Stimulated activated CD4-positive, alpha-beta T cell treated with anti-CD3 and anti-CD28 coated beads, Interleukin-4, amount 100 ng/mL, for 48 hours (primary cell): ENCODE data around the gene WFS1.

Experiments
- DNase-seq, 2 donors: peaks; one replicate each; pipeline ENCODE4 v3.0.0-alpha.2; 2020; ENCODE audit warnings: low read depth in 2 of 2

WFS1 gene

DNA sequence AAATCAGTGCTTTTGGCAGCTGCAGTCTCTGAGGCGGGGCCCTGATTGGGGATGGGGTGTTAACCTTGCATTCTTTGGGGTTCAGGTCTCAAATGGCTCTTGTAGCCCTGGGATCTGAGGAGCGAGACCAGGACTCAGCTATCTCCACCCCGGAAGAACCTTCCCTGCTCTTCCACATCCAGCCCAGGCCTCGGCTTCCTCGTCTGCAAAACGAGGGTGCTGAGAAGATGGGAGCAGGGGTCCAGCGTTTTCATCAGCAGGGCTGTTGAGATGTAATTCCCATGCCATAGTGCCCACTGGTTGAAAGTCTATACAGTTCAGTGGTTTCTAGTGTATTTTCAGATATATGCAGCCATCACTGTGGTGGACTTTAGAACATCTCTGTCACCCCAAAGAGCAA lies 34.6 kb upstream of the WFS1 start:
- DNase-seq: no peak

DNA sequence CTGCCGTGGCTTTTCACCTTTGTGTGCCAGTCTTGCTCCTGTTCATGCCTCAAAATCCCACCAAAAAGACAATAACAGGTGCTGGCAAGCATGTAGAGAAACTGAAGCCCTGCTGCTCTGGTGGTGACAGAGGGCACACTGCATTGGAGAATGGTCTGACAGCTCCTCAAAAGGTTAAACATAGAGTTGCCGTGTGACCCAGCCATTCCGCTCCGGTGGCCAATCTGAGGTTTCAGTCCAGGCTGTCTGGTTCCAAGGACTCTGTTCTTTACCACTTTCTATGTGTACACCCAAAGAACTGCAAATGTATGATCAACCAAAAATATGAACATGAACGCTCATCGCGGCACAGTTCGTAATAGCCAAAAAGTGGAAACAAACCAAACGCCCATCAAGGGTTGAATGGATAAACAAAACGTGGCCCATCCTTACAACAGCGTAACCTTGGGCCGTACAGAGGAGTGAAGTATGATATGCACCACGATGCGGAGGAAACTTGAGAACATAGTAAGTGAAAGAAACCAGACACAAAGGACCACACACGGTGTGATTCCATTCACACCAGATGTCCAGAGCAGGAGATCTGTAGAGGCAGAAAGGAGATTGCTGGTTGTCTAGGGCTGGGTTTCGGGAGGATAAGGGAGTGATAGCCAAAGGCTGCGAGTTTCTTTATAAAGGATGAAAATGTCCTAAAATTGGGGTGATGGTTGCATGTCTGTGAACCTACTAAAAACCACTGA lies 33.6 kb upstream of the WFS1 start:
- DNase-seq: no peak

DNA sequence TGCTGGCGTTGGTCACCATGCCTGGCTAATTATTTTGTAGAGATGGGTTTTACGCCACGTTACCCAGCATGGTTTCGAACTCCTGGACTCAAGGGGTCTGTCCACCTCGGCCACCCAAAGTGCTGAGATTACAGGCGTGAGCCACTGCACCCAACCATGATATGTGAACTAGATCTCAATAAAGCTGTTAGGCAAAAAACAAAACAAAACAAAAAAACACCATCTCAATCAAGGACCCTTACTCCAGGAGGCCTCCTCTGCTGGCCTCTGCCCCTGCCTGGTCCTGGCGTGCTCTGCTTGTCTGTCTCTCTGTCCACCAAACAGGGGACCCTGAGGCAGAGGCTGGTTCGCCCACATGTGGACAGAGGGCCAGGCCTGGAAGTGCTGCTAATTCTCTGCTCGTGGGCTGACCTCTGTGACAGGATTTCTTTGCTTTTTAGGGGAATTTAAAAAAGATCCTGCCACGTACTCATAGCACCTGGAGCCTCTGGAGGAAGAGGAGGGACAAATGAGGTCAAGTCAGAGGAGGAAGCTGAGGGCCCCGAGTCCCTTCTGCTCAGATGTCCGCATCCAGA lies 32.7 kb upstream of the WFS1 start:
- DNase-seq: no peak

DNA sequence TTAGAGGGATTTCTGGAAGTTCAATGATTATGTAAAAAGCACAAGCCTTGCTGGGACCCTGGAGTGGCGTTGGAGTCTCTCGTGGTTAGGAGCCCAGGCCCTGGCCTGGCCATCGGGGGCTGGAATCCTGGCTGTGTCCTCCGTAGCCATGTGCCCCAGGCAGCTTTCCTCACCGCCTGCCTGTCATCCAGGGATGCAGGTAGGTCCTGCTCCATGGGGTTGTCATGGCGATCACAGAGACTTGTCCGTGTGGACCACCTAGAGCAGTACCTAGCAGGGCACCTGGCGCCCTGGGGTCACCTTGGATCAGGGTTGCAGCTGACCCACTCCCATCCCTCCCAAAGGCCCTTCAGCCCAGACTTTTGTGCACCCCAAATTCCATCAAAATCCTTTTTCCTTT lies 30.2 kb upstream of the WFS1 start:
- DNase-seq: no peak

DNA sequence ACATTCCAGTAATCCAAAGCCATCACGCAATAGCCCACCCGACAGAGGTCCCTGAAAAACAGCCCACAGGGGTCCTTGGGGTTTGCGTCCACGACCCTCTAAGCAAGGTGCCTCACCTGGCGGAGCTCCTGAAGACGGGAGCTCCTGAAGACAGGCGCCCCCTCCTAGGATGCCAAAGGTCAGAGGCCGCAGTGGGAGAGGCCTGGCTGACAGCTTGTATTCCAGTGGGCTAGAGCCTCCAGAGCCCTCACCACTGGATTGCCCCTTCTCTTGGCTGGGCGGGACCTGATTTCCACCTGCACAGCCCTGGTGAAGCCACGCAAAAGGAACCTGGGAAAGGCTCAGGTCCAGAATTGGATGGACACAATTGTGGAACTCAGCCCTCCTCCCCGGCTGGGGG lies 29.7 kb upstream of the WFS1 start:
- DNase-seq: no peak

DNA sequence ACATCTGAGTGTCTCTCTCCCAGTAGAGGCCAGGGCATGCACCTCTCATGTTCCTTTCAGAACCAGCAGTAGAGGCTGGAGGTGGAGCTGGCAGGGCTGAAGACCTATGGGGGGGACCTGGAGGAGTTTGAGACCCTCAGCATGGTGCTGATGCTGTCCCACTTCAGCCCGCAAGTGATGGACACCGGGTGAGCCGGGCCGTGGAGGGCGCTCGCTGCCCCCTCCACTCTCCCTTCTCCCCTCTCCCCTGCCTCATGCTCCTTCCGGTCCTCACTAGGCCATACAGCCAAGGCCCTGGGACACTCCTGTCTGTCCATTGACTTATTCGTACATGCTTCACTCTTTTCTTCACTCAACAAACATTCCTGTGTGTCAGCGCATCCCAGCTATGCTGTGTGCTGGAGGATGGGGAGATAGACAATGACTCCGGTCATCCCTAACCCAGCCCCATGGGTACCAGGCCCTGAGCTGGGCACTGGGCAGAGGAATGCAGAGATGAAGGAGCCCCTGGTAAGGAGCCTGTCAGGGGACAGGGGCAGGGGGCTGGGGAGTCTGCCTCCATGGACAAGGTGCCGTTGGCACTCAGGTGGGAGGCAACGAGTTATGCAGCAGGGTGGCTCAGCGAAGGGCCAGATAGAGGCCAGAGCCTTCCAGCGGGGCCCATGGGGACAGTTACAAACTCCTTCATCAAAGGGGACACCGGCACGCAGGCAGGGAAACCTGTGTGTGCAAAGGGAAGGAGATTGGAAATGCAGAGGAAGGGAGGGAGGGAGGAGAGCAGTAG lies 28.4 kb upstream of the WFS1 start:
- no peak for DNase-seq

DNA sequence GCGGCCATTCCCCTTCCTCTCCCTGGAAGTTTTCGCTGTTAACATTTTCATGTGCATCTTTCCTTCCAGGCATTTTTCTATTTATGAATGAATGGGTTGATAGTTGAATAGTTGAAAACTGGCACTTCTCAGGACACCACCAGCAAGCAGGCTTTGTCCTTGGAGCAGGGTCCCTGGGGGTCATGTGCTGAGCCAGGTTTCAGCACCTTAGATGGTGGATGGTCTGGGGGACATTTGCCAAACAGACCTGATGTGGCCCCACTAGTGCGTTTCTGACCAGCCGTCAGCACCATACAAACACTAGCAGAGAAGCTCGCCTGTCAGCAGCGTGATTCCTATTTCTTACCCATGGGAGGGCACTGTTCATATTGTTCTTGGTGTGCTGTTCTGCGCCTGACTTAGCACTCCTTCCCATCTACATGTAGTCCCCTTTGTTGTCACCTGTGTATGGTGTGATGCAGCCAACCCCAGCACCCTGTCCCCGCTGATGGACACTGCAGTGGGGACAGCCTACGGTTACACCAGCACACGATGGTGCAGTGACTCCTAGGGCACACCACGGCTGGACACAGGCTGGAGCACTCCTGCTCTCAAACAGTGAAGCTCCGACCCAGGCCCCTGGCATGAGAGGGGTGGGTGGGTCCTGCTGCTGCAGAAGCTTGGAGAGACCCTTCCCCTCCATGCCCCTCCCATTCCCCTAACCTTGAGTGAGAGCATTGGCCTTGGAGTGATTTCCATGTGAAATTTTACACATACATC lies 27.2 kb upstream of the WFS1 start:
- DNase-seq: no peak

DNA sequence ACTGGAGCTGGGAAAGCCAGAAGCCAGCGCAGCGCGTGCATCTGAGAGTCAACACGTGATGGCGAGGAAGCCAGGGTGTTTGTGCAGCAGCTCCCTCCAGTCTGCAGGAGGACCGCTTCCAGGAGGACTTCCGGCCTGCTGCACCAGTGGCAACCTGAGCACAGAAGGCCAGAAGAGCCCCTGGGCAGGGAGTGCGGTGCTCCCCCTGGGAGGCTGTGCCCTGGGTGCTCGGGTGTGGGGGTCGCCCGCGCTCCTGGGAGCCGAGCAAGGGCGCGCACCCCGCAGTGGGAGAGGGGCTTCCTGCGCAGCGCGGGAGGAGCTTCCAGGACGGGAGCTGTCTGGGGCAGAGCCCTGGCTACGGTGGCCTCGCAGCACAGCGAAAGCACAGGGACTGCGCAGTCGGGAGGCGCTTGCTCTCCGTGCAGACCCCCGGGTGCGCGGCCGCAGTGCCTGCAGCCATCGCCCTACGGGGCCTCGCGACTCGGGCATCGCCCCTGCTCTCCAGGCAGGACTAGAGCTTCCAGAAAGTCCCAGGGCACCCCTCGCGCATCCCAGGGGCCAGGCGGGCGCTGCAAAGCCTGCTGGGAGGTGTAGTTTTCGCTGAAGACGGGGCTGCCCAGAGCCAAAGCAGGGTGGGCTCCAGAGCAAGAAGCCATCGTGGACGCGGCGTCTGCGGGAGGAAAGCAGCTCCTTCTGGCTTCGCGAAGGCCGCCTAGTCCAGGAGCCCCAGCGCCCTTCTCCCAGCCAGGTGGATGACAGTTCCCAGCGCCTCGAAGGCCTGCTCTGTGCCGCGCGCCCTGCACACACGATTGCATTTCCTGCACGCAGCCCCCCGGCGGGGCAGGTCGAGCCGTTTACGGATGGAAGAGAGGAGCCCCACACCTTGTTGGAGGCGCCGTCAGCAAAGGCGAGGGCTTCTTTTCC lies 24.1 kb upstream of the WFS1 start:
- no peak for DNase-seq

DNA sequence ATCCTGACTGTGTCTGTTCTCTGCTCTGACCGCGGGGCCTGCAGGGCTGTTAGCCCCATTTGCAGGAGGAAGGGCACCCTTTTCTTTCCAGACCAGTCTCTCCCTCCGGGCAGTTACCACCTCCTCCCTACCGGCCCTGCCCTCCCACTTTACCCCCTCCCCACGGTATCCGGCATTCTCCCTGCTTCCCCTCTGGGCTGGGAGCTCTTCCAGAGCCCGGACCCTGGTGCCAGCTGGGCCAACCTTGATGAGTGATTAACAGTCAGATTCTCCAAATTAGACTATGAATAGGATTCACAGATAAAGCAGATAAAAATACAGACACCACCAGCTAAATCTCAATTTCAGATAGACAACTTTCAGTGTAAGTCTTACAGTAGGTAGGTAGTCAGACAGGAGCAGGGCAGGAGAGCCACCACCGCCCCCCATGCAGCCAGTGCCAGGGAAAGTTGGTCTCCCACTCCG lies 23.4 kb upstream of the WFS1 start:
- no peak for DNase-seq

DNA sequence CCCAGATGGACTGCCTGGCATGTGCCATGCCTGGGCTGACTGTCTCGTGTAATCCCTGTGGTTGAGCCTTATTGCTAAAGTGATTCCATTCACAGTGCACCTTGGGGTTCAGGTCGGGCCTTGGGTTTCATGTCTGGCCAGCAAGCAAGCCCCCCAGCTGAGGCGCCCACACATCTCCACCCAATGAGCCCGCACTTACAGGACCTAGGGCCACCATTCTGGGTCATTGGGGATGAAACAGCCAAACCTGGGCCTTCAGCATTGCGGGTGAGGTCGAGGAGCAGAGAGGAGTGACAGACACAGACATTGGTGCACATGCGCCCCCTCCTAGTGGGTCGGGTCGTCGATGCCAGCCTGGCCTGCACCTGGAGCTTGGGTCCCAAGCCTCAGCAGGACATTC lies 21.3 kb upstream of the WFS1 start:
- no peak for DNase-seq

DNA sequence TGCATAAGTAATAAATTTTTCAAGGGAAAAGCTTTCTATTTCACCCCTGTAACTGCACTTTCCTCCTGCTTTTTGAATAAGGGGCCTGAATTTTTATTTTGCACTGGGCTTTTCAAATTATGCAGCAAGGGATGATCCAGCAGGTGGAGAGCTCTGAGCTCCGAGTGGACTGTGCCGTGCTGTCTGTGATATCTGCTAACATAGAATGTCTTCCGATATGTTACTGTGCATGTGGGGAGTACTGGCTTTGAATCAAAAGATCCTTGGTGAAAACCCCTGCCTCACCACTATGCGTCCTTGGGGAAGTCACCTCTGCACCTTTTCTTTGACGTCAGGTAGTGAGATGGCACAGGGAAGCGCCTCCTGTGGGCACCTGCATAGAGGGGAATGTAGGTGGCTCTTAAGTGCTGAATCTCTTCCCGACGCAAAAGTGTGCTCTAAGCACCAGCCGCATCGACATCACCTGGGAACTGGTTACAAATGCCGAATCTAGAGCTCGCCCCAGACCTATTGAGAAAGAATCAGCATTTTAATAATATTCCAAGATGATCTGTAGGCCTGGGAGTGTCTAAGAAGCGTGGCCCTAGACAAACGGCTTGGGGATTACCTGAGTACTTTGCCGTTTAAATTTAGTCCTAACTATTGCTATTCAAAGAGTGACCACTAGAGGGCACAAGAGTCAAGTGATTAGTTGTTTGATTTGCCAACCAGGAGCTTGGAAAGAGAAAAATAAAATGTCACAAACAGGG lies 19.2 kb upstream of the WFS1 start:
- no peak for DNase-seq

DNA sequence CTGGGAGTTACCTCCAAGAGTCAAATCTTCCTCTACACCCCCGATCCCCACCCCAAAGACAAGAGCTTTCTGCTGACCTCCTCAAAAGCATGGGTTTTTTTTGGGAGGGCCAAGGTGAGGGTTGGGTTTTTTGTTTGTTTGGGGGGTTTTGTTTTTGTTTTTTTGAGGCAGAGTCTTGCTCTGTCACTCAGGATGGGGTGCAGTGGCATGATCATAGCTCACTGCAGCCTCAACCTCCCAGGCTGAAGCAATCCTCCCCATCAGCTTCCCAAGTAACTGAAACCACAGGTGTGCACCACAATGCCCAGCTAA lies 18.7 kb upstream of the WFS1 start:
- no peak for DNase-seq

DNA sequence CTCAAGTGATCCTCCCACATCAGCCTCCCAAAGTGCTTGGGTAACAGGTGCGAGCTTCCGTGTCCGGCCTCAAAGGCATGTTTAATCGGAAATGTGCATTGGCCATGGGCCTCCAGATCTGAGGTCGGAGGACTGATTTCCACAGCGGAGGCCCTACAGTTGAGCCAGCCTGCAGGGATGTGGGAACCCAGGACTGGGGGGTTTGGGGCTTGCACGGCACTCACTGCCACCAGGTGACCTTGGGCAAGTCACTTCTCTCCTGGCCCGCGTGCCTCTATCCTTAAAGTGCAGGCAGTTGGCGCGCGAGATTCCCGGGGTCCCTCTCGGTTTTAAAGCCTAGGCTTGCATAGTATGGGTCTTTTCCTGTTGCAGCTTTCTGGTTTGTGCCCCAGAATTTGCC lies 18.3 kb upstream of the WFS1 start:
- no peak for DNase-seq

DNA sequence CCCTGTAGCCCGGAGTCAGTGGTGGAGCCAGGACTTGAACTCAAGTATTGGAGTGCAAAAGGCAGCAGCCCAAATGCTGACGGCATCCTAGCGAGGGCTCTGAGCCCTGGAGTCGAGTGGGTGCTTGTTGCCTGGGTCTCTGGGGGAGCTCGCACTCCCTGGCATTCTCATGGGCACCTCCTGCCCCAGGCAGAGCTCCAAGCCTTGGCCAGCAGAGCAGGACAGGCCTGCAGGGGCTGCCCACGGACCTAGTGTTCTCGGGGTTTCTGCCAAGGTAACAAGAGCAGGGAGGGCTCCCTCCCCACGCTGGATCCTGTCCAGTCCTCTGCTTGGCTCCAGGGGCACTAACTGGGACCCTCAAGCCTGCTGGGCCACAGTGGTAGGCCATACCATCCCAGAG lies 17.6 kb upstream of the WFS1 start:
- DNase-seq: no peak

DNA sequence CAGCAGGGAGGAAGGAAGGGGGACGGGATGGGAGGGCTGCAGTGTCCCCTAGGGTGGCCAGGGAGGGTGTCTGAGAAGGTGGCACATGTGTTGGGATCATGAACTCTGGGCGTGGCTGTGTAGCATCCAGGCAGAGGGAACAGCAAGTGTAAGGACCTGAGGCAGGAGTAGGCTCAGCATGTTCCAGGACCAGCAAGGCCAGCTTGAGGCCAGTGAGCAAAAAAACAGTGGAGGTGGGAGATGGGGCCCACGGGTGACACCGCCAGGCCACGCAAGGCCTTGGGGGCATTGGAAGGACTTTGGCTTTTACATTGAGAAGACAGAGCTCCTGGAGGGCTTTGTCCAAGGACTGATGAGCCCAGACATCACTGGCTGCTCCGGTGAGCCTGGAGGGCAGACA lies 16.5 kb upstream of the WFS1 start:
- no peak for DNase-seq

DNA sequence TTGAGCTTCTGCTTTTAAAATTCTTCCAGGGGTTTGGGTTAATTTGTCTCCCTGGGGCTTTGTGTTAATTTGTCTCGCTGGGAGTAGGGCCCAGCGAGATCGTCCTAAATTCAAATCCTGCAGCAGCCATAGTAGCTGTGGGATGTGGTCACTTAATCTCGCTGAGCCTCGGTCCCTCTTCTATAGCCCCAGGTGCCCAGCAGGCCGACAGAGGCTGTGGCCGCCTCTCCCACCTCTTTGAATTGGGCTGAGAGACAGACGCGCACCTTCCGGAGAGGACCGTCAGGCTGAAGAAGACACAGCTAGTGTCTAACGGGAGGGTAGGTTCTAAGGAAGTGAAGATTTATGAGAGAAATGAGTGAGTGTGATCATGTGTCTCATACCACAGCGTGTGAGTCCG lies 15.7 kb upstream of the WFS1 start:
- no peak for DNase-seq

DNA sequence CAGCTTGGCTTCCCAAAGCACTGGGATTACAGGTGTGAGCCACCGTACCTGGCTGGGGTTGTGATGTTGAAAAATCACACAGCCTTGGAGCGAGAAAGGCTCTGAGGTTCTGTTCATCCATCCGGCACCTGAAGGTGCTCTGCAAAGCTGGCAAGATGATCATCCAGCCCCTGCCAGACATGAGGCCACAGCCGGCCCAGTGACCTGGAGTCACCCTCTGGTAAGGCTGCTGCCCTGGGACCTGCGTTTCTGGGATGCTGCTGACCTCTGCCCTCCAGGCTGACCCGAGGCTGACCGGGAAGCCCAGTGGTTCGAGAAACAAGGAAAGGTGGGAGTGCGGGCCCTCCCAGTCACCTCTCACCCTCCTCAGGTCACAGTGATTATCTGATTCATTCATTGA lies 13.5 kb upstream of the WFS1 start:
- DNase-seq: no peak

DNA sequence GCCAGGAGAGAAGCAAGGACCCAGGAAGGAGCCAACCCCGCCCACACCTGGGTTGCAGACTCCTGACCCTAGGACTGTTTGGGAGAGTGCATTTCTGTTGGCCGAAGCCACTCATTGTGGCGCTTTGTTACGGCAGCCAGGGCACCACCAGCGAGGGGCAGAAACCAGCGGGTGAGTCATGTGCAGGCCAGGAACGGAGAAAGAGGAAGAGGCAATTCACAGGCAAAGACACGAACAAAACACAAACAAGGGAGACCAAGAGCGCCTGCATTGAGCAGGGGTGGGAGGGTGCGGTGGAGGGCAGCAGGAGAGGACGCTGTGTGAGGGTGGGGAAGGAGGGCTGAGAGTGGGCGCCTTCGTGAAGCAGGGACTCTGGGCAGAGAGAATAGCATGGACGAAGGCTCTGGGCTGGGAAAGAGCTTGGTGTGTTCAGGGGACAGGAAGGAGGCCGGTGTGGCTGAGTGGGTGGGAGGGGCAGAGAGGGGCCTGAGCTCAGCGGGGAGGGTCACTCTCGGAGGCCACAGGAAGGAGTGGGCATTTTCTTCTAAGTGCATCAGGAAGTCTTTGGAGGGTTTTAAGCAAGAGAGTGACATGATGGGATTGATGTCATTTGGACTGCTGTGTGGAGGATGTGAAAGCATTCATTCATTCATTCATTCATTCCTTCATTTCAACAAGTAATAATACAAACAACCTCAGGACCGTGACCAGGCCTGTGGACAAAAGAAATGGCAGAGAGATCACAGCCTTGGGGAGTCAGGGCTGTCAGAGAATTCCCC lies 12.2 kb upstream of the WFS1 start:
- DNase-seq: no peak

DNA sequence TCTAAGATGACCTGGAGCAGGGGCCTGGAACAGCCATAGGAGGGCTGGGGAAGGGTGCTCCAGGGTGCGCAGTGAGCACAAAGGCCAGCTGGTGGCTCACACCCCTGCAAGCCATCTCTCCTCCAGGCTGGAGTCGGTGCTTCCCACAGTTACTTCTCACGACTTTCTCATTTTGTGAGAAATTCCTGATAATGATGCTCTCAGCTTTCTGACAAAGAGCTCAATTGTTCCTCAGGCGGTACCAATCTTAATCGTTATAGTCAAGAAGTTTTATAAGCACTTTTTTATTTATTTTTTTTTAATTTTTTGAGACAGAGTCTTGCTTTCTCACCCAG lies 11.7 kb upstream of the WFS1 start:
- no peak for DNase-seq

DNA sequence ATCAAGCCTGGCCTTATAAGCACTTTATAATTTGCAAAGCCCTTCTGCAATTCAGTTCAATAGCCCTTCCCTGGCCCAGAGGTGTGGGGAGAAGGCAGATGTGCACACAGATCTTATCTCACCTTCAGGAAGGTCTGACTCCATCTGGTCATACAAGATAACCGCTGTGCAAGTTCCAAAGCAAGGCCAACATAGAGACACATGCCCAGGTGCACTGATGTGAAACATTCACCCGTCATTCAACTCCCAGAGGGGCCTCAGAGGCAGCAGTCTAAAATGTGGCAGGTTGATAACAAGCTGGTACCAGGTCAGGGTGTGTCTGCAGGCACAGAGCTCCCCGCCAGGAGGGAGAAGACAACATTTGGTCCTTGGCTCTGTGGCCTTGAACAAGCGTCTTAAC lies 10.9 kb upstream of the WFS1 start:
- no peak for DNase-seq
